AG04450 (cell line): ENCODE measurements around the gene IGFLR1. TPM values are rescaled to one million over a fixed set of nuclear protein-coding genes. Genes with fewer than 3 reads are reported as not detected.
A peak's percentile ranks its signal among the peaks of the same experiment; 100 is the strongest.

Source experiments
- CTCF ChIA-PET: fragments of 300-600, 350-600 bp; formaldehyde crosslinking; extraction: SDS; loops from one replicate; lab custom pipeline; 2022; ENCODE audit warnings: antibody characterized with exemption, inconsistent platforms; lab: Charles Lee
- POLR2A ChIA-PET: fragments of 350-600 bp; formaldehyde crosslinking; extraction: SDS; loops from one replicate; lab custom pipeline; 2021; ENCODE audit warnings: antibody characterized with exemption, inconsistent platforms; lab: Yijun Ruan, JAX
- DNase-seq: peaks from one replicate; pipeline ENCODE4 v3.0.0-alpha.2; 2011; ENCODE audit warnings: low read depth, low spot score
- H3K27ac ChIP-seq: one replicate; pipeline ENCODE4 v1.5.1; 2012; ENCODE audit warnings: low read depth, low read length, control low read depth
- H3K27me3 ChIP-seq: one replicate; pipeline ENCODE4 v1.6.0; 2012; ENCODE audit warnings: low read length; ENCODE audit not compliant: control insufficient read depth, insufficient read depth
- H3K4me3 ChIP-seq: 2 replicates; pipeline ENCODE4 v1.5.1; 2011; ENCODE audit warnings: mild to moderate bottlenecking, low read depth, low read length, control low read depth
- H3K9me3 ChIP-seq: 2 replicates; pipeline ENCODE4 v1.5.1; 2012; ENCODE audit warnings: low read length; ENCODE audit not compliant: control insufficient read depth, insufficient read depth
- polyA plus RNA-seq: library from polyadenylated mRNA; depleted of rRNA; stranded (reverse); fragments of >200 nt; gene quantifications from 2 replicates; pipeline ENCODE4 v1.2.3, GENCODE V29; 2011
- TF ChIP-seq, protein P1 (sequence below): IDR thresholded peaks from 2 replicates; pipeline ENCODE4 v1.5.1; 2011; ENCODE audit warnings: low read depth, low read length, control low read depth, inconsistent platforms

IGFLR1 gene
- polyA plus RNA-seq, 1 experiment, result 1.3 TPM

DNA sequence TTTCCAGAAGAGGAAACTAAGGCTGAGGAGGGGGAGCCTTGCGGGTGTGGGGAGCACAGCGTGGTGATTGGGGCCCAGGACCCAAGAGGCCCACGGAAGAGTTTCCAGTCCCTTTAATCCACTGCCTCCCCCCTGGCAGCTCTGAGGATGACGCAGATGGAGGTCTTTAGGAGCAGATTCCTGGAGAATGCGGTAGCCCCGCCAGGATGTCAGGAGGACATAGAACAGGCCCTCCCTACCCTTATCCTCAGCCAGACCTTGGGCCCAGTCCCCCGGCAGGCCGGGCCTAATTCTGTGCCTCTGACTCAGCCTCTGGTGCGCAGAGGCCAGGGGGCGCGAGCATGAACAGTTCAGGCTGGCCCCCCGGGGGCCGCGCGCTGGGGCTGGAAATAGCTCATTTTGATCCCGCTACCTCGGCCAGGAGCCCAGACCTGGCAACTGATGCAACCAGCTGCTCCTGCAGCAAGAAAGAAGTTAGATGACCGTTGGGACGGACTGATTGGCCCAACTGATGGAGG is 15.0 kb upstream of the IGFLR1 start:
- POLR2A ChIA-PET, result interaction anchor here (0.6 to 2.4 kb wide), 5 partner anchors 8 to 17 kb away, joined by 3 to 20 read pairs (median 10); partner anchors contain the start of genes LIN37, PSENEN and U2AF1L4
- TF ChIP-seq, protein P1, sequence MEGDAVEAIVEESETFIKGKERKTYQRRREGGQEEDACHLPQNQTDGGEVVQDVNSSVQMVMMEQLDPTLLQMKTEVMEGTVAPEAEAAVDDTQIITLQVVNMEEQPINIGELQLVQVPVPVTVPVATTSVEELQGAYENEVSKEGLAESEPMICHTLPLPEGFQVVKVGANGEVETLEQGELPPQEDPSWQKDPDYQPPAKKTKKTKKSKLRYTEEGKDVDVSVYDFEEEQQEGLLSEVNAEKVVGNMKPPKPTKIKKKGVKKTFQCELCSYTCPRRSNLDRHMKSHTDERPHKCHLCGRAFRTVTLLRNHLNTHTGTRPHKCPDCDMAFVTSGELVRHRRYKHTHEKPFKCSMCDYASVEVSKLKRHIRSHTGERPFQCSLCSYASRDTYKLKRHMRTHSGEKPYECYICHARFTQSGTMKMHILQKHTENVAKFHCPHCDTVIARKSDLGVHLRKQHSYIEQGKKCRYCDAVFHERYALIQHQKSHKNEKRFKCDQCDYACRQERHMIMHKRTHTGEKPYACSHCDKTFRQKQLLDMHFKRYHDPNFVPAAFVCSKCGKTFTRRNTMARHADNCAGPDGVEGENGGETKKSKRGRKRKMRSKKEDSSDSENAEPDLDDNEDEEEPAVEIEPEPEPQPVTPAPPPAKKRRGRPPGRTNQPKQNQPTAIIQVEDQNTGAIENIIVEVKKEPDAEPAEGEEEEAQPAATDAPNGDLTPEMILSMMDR, result no peak
- H3K9me3 ChIP-seq, result no peaks in the 10 kb centered on the region
- peak overlapping the region; percentile 99 for H3K27ac ChIP-seq
- DNase-seq, result peak; percentile 85
- CTCF ChIA-PET, result interaction anchor here (1.0 kb wide), 1 partner anchor 9 kb away, joined by 3 read pairs; the partner anchor contains the start of gene LIN37
- H3K27me3 ChIP-seq, result no peaks in the 10 kb centered on the region
- peak overlapping the region; percentile 66 for H3K4me3 ChIP-seq

DNA sequence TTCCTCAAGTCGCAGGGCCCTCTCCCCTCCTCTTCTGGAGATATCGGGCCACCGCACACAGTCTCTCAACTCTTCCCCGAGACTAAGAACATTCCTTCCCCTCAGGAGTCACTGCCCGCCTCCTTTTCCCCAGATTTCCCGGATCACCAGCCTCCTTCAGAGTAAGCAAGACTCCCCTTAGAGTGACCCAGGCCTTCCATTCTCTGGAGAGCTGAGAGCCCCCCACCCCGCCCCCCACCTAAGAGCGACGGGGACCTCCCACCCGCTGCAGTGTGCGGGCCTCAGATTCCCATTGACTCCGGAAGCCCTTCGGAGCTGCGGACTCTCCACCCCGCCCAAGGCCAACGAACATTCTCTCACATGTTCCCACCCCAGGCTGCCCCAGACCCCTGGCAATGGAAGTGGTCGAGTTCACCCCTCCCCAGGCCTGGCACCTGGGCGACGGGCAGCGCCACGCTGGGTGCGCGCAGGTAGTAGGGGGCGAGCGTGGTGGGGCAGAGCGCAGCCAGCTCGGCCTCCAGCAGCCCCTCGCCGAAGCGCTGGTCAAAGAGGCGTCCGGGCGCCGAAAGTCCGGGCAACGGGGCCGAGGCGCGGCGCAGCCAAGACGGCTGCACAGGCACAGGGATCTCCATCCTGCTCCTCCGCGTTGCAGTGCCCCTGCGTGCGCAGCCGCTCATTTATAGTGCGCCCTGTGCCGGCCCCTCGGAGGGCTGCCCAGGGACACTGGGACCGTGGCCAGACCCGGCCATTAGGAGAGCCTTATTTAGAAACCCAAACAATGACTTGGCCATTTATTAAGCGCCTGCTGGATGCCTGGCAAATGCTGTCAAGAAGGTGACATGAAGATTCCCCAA is 14.4 kb upstream of the IGFLR1 start, which contains the start of gene HSPB6:
TSS of gene HSPB6 (minus strand) at position 653 of the 854 bp plus-strand sequence. CDS start at position 632, 21 bp downstream.
- Histone ChIP-seq H3K27me3 (no peaks in the 10 kb centered on the region), H3K9me3 (no peaks in the 10 kb centered on the region), H3K27ac (peak within 1 kb of the TSS; percentile 99), H3K4me3 (peak within 1 kb of the TSS; percentile 66)
- ChIA-PET POLR2A (interaction anchor here (0.6 to 2.4 kb wide), 5 partner anchors 8 to 238 kb away, joined by 3 to 20 read pairs (median 10); partner anchors contain the start of genes LIN37, PSENEN and U2AF1L4), CTCF (interaction anchor here (1.0 kb wide), 1 partner anchor 8 kb away, joined by 3 read pairs; the partner anchor contains the start of gene LIN37)
- no peak for DNase-seq
- TF ChIP-seq, protein P1, result no peak

DNA sequence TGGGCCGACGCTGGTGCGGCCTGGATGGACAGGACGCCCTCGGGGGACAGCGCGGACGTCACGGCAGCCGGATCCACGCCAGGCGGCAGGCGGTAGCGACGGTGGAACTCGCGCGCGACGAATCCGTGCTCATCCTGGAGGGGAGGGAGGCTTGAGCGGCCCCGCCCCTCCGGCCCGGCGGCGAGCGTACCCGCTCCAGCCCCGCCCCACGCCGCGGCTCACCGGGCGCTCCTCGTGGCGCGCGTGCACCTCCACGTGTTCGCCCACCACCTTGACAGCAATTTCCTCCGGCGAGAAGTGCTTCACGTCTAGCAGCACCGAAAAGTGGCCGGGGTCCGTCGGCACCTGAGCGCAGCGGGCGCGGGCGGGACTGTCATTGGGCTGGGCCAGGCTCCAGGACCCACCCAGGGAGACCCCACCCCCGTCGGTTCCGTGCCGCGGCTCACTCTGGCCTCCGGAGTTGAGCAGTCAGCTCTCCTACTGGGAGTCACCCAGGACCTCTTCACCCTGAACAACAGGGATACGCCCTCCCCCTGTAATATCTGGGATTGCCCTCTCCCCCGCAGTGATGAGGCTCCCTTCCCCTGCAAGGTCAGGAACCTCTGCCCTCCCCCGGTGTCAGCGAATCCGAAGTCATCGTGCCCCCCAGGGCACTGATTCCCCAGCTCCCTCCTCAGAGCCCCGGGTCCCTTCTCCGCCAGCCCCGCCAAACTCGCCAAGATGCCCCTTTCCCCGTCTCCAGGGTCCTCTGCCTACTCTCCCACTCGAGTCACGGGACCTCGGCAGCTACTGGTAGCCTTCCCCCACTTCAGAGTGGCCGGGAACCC is 13.5 kb upstream of the IGFLR1 start:
- H3K27ac ChIP-seq, result peak overlapping the region; percentile 99
- peak overlapping the region; percentile 66 for H3K4me3 ChIP-seq
- no peaks in the 10 kb centered on the region for H3K27me3 ChIP-seq
- TF ChIP-seq, protein P1, result no peak
- ChIA-PET POLR2A (interaction anchor here (1.8 to 2.2 kb wide), 2 partner anchors 8 to 15 kb away, joined by 16 to 20 read pairs; partner anchors contain the start of gene LIN37), CTCF (no interaction called here)
- no peaks in the 10 kb centered on the region for H3K9me3 ChIP-seq
- no peak for DNase-seq

DNA sequence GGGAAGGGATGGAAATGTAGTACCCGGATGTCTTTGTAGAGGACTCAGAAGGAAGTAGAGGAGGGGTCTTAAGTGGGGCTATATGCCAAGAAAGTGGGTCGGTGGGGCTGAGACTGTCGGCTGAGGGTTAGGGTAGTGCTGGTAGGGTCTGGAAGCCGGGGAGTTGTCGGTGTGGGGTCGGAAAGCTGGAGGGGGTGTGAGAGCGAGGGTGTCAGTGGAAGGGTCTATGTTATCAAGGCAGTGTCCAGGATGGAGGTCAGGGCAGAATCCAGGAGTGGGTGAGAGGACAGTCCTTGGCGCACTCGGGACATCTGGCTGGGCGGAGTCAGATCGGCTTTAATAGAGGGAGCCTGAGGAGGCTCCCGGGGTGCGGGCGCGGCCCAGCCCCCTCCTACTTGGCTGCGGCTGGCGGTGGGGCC is 12.9 kb upstream of the IGFLR1 start:
- DNase-seq, result no peak
- TF ChIP-seq, protein P1, result no peak
- ChIA-PET POLR2A (no interaction called here), CTCF (no interaction called here)
- Histone ChIP-seq H3K4me3 (peak overlapping the region; percentile 66; the same call in 1 of the 2 replicates), H3K27ac (peak overlapping the region; percentile 11), H3K9me3 (no peaks in the 10 kb centered on the region), H3K27me3 (no peaks in the 10 kb centered on the region)
